ENCODE data around the gene TAOK1. TPM values are rescaled to one million over a fixed set of nuclear protein-coding genes. Genes with fewer than 3 reads are reported as not detected.
A peak's percentile ranks its signal among the peaks of the same experiment; 100 is the strongest.

The TAOK1 gene
- total and polyA plus RNA-seq, 2 of the 13 experiments (the other 11 are each of a cell fraction or from before 2014, with no cell fraction given): 14.1 to 23.0 TPM

GRCh38 chr17:29591146-29591736 lies 201.1 kb downstream of the TAOK1 start (continued):
- no peak for TF ChIP-seq ZFYVE20 (CRISPR knock-in tag; IDR thresholded peaks at IDR 0.05; ENCODE audit: borderline replicate concordance, low read depth)
- no peak for TF ChIP-seq MLXIP (CRISPR knock-in tag; IDR thresholded peaks at IDR 0.05; ENCODE audit: borderline replicate concordance)
- no peak for TF ChIP-seq JUND (CRISPR knock-in tag; IDR thresholded peaks at IDR 0.05)
- no peak for TF ChIP-seq ZBTB8A (CRISPR knock-in tag; IDR thresholded peaks at IDR 0.05; ENCODE audit: borderline replicate concordance, low read depth)
- TF ChIP-seq, protein P1, sequence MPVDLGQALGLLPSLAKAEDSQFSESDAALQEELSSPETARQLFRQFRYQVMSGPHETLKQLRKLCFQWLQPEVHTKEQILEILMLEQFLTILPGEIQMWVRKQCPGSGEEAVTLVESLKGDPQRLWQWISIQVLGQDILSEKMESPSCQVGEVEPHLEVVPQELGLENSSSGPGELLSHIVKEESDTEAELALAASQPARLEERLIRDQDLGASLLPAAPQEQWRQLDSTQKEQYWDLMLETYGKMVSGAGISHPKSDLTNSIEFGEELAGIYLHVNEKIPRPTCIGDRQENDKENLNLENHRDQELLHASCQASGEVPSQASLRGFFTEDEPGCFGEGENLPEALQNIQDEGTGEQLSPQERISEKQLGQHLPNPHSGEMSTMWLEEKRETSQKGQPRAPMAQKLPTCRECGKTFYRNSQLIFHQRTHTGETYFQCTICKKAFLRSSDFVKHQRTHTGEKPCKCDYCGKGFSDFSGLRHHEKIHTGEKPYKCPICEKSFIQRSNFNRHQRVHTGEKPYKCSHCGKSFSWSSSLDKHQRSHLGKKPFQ (CRISPR knock-in tag; IDR thresholded peaks at IDR 0.05; ENCODE audit: insufficient replicate concordance): no peak
- no peak for TF ChIP-seq ZBTB21 (CRISPR knock-in tag; IDR thresholded peaks at IDR 0.05)
- TF ChIP-seq ZMAT3 (CRISPR knock-in tag; conservative IDR thresholded peaks at IDR 0.05): 0 out of 2 replicates have a peak, but pooled peaks have one; percentile 29
- TF ChIP-seq XBP1 (CRISPR knock-in tag; IDR thresholded peaks at IDR 0.05): no peak
- TF ChIP-seq PHB2 (IDR thresholded peaks at IDR 0.05; ENCODE audit: partially characterized antibody): no peak
- no peak for TF ChIP-seq CHCHD3 (CRISPR knock-in tag; IDR thresholded peaks at IDR 0.05)
- TF ChIP-seq ZNF703 (CRISPR knock-in tag; IDR thresholded peaks at IDR 0.05; ENCODE audit: borderline replicate concordance): no peak
- TF ChIP-seq ZNF280D (CRISPR knock-in tag; IDR thresholded peaks at IDR 0.05): 0 out of 2 replicates have a peak, but pooled peaks have one; percentile 24
- 0 out of 2 replicates have a peak, but pooled peaks have one; percentile 15 for TF ChIP-seq SMAD3 (CRISPR knock-in tag; IDR thresholded peaks at IDR 0.05)
- TF ChIP-seq, protein P2, sequence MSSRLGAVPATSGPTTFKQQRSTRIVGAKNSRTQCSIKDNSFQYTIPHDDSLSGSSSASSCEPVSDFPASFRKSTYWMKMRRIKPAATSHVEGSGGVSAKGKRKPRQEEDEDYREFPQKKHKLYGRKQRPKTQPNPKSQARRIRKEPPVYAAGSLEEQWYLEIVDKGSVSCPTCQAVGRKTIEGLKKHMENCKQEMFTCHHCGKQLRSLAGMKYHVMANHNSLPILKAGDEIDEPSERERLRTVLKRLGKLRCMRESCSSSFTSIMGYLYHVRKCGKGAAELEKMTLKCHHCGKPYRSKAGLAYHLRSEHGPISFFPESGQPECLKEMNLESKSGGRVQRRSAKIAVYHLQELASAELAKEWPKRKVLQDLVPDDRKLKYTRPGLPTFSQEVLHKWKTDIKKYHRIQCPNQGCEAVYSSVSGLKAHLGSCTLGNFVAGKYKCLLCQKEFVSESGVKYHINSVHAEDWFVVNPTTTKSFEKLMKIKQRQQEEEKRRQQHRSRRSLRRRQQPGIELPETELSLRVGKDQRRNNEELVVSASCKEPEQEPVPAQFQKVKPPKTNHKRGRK (CRISPR knock-in tag; IDR thresholded peaks at IDR 0.05): no peak
- TF ChIP-seq, protein P3, sequence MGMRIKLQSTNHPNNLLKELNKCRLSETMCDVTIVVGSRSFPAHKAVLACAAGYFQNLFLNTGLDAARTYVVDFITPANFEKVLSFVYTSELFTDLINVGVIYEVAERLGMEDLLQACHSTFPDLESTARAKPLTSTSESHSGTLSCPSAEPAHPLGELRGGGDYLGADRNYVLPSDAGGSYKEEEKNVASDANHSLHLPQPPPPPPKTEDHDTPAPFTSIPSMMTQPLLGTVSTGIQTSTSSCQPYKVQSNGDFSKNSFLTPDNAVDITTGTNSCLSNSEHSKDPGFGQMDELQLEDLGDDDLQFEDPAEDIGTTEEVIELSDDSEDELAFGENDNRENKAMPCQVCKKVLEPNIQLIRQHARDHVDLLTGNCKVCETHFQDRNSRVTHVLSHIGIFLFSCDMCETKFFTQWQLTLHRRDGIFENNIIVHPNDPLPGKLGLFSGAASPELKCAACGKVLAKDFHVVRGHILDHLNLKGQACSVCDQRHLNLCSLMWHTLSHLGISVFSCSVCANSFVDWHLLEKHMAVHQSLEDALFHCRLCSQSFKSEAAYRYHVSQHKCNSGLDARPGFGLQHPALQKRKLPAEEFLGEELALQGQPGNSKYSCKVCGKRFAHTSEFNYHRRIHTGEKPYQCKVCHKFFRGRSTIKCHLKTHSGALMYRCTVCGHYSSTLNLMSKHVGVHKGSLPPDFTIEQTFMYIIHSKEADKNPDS (CRISPR knock-in tag; IDR thresholded peaks at IDR 0.05): 0 out of 2 replicates have a peak, but pooled peaks have one; percentile 11
- TF ChIP-seq EED (CRISPR knock-in tag; IDR thresholded peaks at IDR 0.05): peak; percentile 33; the same call in 1 of the 2 replicates

Measured in HepG2 (cell line).